Keratinocyte (primary cell): ENCODE data around the gene KIAA0825. TPM values are rescaled to one million over a fixed set of nuclear protein-coding genes. Genes with fewer than 3 reads are reported as not detected.

ENCODE experiments used
- DNase-seq: peaks from one replicate; pipeline ENCODE4 v3.0.0-alpha.2; 2011; ENCODE audit warnings: low read depth, missing footprints, low spot score
- FAIRE-seq: peaks from 2 replicates; lab custom pipeline; 2011; peaks lifted over from hg19 to GRCh38; lab: Jason Lieb, UNC
- H2AFZ ChIP-seq: 2 replicates; pipeline ENCODE4 v1.6.0; 2012; ENCODE audit warnings: low read length, control low read depth, inconsistent platforms; ENCODE audit not compliant: control insufficient read depth
- H3K27ac ChIP-seq: 2 replicates; pipeline ENCODE4 v1.5.1; 2011; ENCODE audit warnings: low read length; ENCODE audit not compliant: control insufficient read depth, insufficient read depth
- H3K27me3 ChIP-seq: 3 replicates; pipeline ENCODE4 v1.6.0; 2011; ENCODE audit warnings: low read length; ENCODE audit not compliant: control insufficient read depth, insufficient read depth; ENCODE audit errors: extremely low read depth
- H3K36me3 ChIP-seq, 2 experiments: 2 replicates in 1 of 2; 3 replicates in 1 of 2; pipeline ENCODE4 v1.5.1; 2011; ENCODE audit warnings: low read length in 2 of 2, mild to moderate bottlenecking in 1 of 2; ENCODE audit not compliant: control insufficient read depth in 2 of 2, insufficient read depth in 2 of 2; ENCODE audit errors: extremely low read depth in 1 of 2
- H3K4me1 ChIP-seq: 3 replicates; pipeline ENCODE4 v1.5.1; 2011; ENCODE audit warnings: low read length; ENCODE audit not compliant: control insufficient read depth, insufficient read depth; ENCODE audit errors: extremely low read depth
- H3K4me2 ChIP-seq: 3 replicates; pipeline ENCODE4 v1.6.0; 2011; ENCODE audit warnings: low read depth, low read length; ENCODE audit not compliant: control insufficient read depth, insufficient read depth; ENCODE audit errors: extremely low read depth
- H3K4me3 ChIP-seq, 3 experiments: fragments of 200-600 bp in 1 of 3; sonication (generic) in 1 of 3; 2 replicates in 2 of 3; 3 replicates in 1 of 3; pipeline ENCODE4 v1.5.1; 2011 to 2016; ENCODE audit warnings: low read length in 3 of 3, mild to moderate bottlenecking in 3 of 3, control low read depth in 2 of 3, inconsistent platforms in 1 of 3, low read depth in 1 of 3, mixed read lengths in 1 of 3, mixed run types in 1 of 3, moderate library complexity in 1 of 3; ENCODE audit not compliant: control insufficient read depth in 2 of 3, insufficient read depth in 2 of 3; ENCODE audit errors: extremely low read depth in 1 of 3
- H3K79me2 ChIP-seq: 2 replicates; pipeline ENCODE4 v1.6.0; 2012; ENCODE audit warnings: low read length; ENCODE audit not compliant: control insufficient read depth, insufficient read depth
- H3K9ac ChIP-seq: 3 replicates; pipeline ENCODE4 v1.6.0; 2011; ENCODE audit warnings: low read length; ENCODE audit not compliant: control insufficient read depth, insufficient read depth; ENCODE audit errors: extremely low read depth
- H3K9me1 ChIP-seq: 3 replicates; pipeline ENCODE4 v1.6.0; 2011; ENCODE audit warnings: low read length; ENCODE audit not compliant: control insufficient read depth, insufficient read depth; ENCODE audit errors: extremely low read depth
- H3K9me3 ChIP-seq: 2 replicates; pipeline ENCODE4 v1.5.1; 2012; ENCODE audit warnings: low read depth, low read length; ENCODE audit not compliant: control insufficient read depth
- H4K20me1 ChIP-seq: 3 replicates; pipeline ENCODE4 v1.6.0; 2011; ENCODE audit warnings: low read length; ENCODE audit not compliant: control insufficient read depth, insufficient read depth; ENCODE audit errors: extremely low read depth
- CTCF ChIP-seq, 3 experiments: IDR thresholded peaks in 1 of 3; conservative IDR thresholded peaks in 1 of 3; optimal IDR thresholded peaks in 1 of 3; 2 replicates in 2 of 3; 3 replicates in 1 of 3; pipeline versions ENCODE3 to v1.5.1; 2011; ENCODE audit warnings: low read length in 3 of 3, mild to moderate bottlenecking in 3 of 3, moderate library complexity in 2 of 3, control low read depth in 1 of 3, inconsistent platforms in 1 of 3; ENCODE audit not compliant: insufficient read depth in 2 of 3; ENCODE audit errors: extremely low read depth in 1 of 3
- EZH2 ChIP-seq: IDR thresholded peaks from one replicate; pipeline ENCODE4 v1.6.1; 2012; ENCODE audit warnings: inconsistent platforms, mild to moderate bottlenecking, low read length, moderate library complexity
- dilution Hi-C: fragments of 300-500 bp; cut with MboI; formaldehyde crosslinking; loops from one replicate; pipeline ENCODE4 v1.7.0; 2020; ENCODE audit warnings: low sequenced_read_pairs; ENCODE audit not compliant: extremely low pct_ligation_motif_present
- polyA plus RNA-seq, 5 experiments: library from polyadenylated mRNA; depleted of rRNA in 3 of 5; stranded (reverse) in 3 of 5; stranded (forward) in 1 of 5; unstranded in 1 of 5; fragments of >200 nt; gene quantifications; 1 replicate in 1 of 5; 2 replicates in 3 of 5; 3 replicates in 1 of 5; pipeline versions ENCODE4 v1.2.1 to v1.2.3, GENCODE V29; 2011 to 2012; ENCODE audit warnings: missing spikeins in 2 of 5, low read depth in 1 of 5, low replicate concordance in 1 of 5

Gene KIAA0825
- polyA plus RNA-seq, 1 donor (not counting 4 experiments of a cell fraction or from before 2014, with no cell fraction given) = 1.2 TPM

- dilution Hi-C loops = no loop called here
- peak; percentile 92 for FAIRE-seq
- no peak overlapping the region for H3K4me2 ChIP-seq
- TF ChIP-seq CTCF (optimal IDR thresholded peaks at IDR 0.05 in 1 of 3, IDR thresholded peaks at IDR 0.05 in 1 of 3, conservative IDR thresholded peaks at IDR 0.05 in 1 of 3; ENCODE audit: extremely low read depth in 1 of 3, insufficient read depth in 2 of 3, low read length in 3 of 3) (no peak), EZH2 (no peak)
- peaks cover 14% of the 10 kb centered on the region for H3K4me1 ChIP-seq
- no peaks in the 10 kb centered on the region for H3K36me3 ChIP-seq
- H3K4me3 ChIP-seq = no peak overlapping the region
- no peak overlapping the region for H3K27ac ChIP-seq
- DNase-seq = peak; percentile 38
- no peak overlapping the region for H3K9ac ChIP-seq
- no peaks in the 10 kb centered on the region for H3K79me2 ChIP-seq
- H3K27me3 ChIP-seq = no peaks in the 10 kb centered on the region
- H2AFZ ChIP-seq = no peak overlapping the region
- no peaks in the 10 kb centered on the region for H4K20me1 ChIP-seq
- H3K9me1 ChIP-seq = no peaks in the 10 kb centered on the region
- no peaks in the 10 kb centered on the region for H3K9me3 ChIP-seq
These were observed 256.3 kb downstream of the KIAA0825 start for GRCh38 chr5:94361832-94362796.

- dilution Hi-C loops = no loop called here
These were observed 257.2 kb downstream of the KIAA0825 start for GRCh38 chr5:94361161-94361560.

More at GRCh38 chr5:94361161-94361560, 257.2 kb downstream of the KIAA0825 start:
- DNase-seq (no peak), FAIRE-seq (no peak)
- Histone ChIP-seq H3K9ac (no peak overlapping the region), H3K4me1 (peaks cover 5% of the 10 kb centered on the region), H3K4me2 (no peak overlapping the region), H3K9me1 (no peaks in the 10 kb centered on the region), H2AFZ (no peak overlapping the region), H3K27ac (no peak overlapping the region), H4K20me1 (no peaks in the 10 kb centered on the region), H3K36me3 (no peaks in the 10 kb centered on the region), H3K4me3 (no peak overlapping the region), H3K9me3 (no peaks in the 10 kb centered on the region), H3K27me3 (no peaks in the 10 kb centered on the region), H3K79me2 (no peaks in the 10 kb centered on the region)
- TF ChIP-seq EZH2 = no peak
- no peak for TF ChIP-seq CTCF (optimal IDR thresholded peaks at IDR 0.05 in 1 of 3, IDR thresholded peaks at IDR 0.05 in 1 of 3, conservative IDR thresholded peaks at IDR 0.05 in 1 of 3; ENCODE audit: extremely low read depth in 1 of 3, insufficient read depth in 2 of 3, low read length in 3 of 3)
